Neuronal stem cell (in vitro differentiated cells): Measurements from ENCODE around the gene HMGN2.

Experiments used
- DNase-seq: peaks from one replicate; pipeline ENCODE4 v3.0.0-alpha.2; 2013; ENCODE audit warnings: low spot score
- H2AFZ ChIP-seq: one replicate; pipeline ENCODE4 v1.6.1; 2013; ENCODE audit warnings: mild to moderate bottlenecking, low read length, inconsistent platforms
- H2AK5ac ChIP-seq: 2 replicates; pipeline ENCODE4 v1.6.1; 2013; ENCODE audit warnings: low read depth, mild to moderate bottlenecking, inconsistent platforms, low read length, moderate library complexity, mixed read lengths
- H2BK120ac ChIP-seq: 2 replicates; pipeline ENCODE4 v1.6.1; 2013; ENCODE audit warnings: low read depth, mild to moderate bottlenecking, inconsistent platforms, low read length, moderate library complexity, mixed read lengths
- H2BK12ac ChIP-seq: one replicate; pipeline ENCODE4 v1.6.1; 2013; ENCODE audit warnings: low read length, inconsistent platforms
- H2BK15ac ChIP-seq: 2 replicates; pipeline ENCODE4 v1.6.1; 2013; ENCODE audit warnings: mild to moderate bottlenecking, low read length, inconsistent platforms, mixed read lengths
- H2BK5ac ChIP-seq: one replicate; pipeline ENCODE4 v1.6.1; 2013; ENCODE audit warnings: inconsistent platforms, mild to moderate bottlenecking, low read length, moderate library complexity
- H3K14ac ChIP-seq: one replicate; pipeline ENCODE4 v1.6.1; 2013; ENCODE audit warnings: low read length, inconsistent platforms
- H3K18ac ChIP-seq: 2 replicates; pipeline ENCODE4 v1.6.1; 2013; ENCODE audit warnings: low read length, inconsistent platforms
- H3K23ac ChIP-seq: 2 replicates; pipeline ENCODE4 v1.6.1; 2013; ENCODE audit warnings: low read depth, mild to moderate bottlenecking, mixed read lengths, low read length, inconsistent platforms; ENCODE audit not compliant: poor library complexity
- H3K27ac ChIP-seq: replicated peaks from 3 replicates; pipeline ENCODE4 v1.5.1; 2013; ENCODE audit warnings: low read length, inconsistent platforms
- H3K27me3 ChIP-seq, 3 experiments: 2 replicates each; pipeline ENCODE4 v1.6.1; 2013; ENCODE audit warnings: low read length in 3 of 3, mild to moderate bottlenecking in 2 of 3, inconsistent platforms in 1 of 3, low read depth in 1 of 3, mixed read lengths in 1 of 3, moderate library complexity in 1 of 3; ENCODE audit not compliant: control insufficient read depth in 3 of 3, insufficient read depth in 3 of 3
- H3K36me3 ChIP-seq, 2 donors: replicated peaks in 1 of 2; 2 replicates each; pipeline ENCODE4 v1.6.1; 2013; ENCODE audit warnings: low read length in 2 of 2; ENCODE audit not compliant: control insufficient read depth in 2 of 2, insufficient read depth in 2 of 2
- H3K4ac ChIP-seq: 2 replicates; pipeline ENCODE4 v1.6.1; 2013; ENCODE audit warnings: inconsistent platforms, mild to moderate bottlenecking, low read length, moderate library complexity
- H3K4me1 ChIP-seq, 2 donors: 1 replicate in 1 of 2; 2 replicates in 1 of 2; pipeline ENCODE4 v1.6.1; 2013; ENCODE audit warnings: low read length in 2 of 2, low read depth in 1 of 2; ENCODE audit not compliant: control insufficient read depth in 2 of 2, insufficient read depth in 1 of 2
- H3K4me2 ChIP-seq: one replicate; pipeline ENCODE4 v1.6.1; 2013; ENCODE audit warnings: mild to moderate bottlenecking, low read length, inconsistent platforms; ENCODE audit not compliant: insufficient read depth, poor library complexity, severe bottlenecking
- H3K4me3 ChIP-seq, 2 donors: 2 replicates each; pipeline ENCODE4 v1.5.1; 2013; ENCODE audit warnings: low read length in 2 of 2, mild to moderate bottlenecking in 2 of 2, inconsistent platforms in 1 of 2, moderate library complexity in 1 of 2
- H3K79me1 ChIP-seq: one replicate; pipeline ENCODE4 v1.6.1; 2013; ENCODE audit warnings: low read depth, mild to moderate bottlenecking, inconsistent platforms, low read length, moderate library complexity
- H3K9ac ChIP-seq: one replicate; pipeline ENCODE4 v1.6.1; 2013; ENCODE audit warnings: mild to moderate bottlenecking, low read depth, low read length, inconsistent platforms; ENCODE audit not compliant: poor library complexity
- H3K9me3 ChIP-seq, 2 donors: replicated peaks in 1 of 2; 2 replicates each; pipeline versions ENCODE3 to v1.6.1; 2013; ENCODE audit warnings: low read length in 2 of 2, mild to moderate bottlenecking in 2 of 2, inconsistent platforms in 1 of 2, low read depth in 1 of 2, mixed read lengths in 1 of 2, moderate library complexity in 1 of 2; ENCODE audit not compliant: control insufficient read depth in 2 of 2, insufficient read depth in 1 of 2
- H4K8ac ChIP-seq: one replicate; pipeline ENCODE4 v1.6.1; 2013; ENCODE audit warnings: low read depth, mild to moderate bottlenecking, inconsistent platforms, low read length, moderate library complexity
- H4K91ac ChIP-seq: one replicate; pipeline ENCODE4 v1.6.1; 2013; ENCODE audit warnings: low read length, low read depth, mild to moderate bottlenecking, inconsistent platforms; ENCODE audit not compliant: poor library complexity
- WGBS, 2 donors: extraction: QIAGEN DNeasy Blood & Tissue Kit; methylation state at CpG; one replicate each; pipeline ENCODE4 v1.1.7; 2013; ENCODE audit warnings: missing lambda C conversion rate in 2 of 2, mixed read lengths in 1 of 2; ENCODE audit not compliant: insufficient read length in 2 of 2, insufficient replicate concordance in 1 of 2; ENCODE audit errors: extremely low coverage in 2 of 2; 5-methylcytosine and 5-hydroxymethylcytosine counted together

Gene HMGN2

DNA sequence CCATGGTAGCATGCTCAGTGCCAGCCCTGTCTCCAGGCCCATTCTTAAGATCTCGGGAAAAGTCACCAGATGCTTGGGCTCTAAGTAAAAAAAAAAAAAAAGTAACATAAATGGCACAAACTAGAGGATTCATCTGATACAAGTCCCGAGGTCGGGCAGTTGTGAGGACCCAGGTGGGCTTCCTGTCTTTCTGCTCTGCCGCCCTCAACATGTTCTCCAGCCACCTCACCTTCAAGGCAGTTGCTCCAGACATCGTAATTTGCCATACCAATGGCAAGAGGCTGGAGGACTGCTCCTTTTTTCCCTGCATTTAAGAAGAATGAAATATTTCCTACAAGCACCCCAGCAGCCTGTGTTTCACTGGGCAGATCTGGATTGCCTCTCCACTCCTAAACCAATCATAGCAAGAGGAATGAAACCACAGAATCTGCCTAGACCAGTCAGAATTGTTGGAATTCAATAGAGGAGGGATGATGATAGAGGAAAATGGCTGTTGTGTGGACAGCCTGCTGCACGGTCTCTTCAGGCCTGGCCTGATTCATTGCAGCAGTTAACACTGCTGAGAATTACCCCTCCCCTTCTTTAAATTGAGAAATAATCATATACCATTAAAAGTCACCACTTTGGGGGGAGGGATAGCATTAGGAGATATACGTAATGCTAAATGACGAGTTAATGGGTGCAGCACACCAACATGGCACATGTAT is 5.4 kb downstream of the HMGN2 start:
- DNase-seq: no peak
- no peak overlapping the region for H3K9ac ChIP-seq
- no CpG with 5 or more reads among the region's 8 CpGs for WGBS, 2 donors

GRCh38 chr1:26478159-26478558 is 5.9 kb downstream of the HMGN2 start:
- no peak overlapping the region for H4K91ac ChIP-seq
- no peak overlapping the region for H2BK15ac ChIP-seq
- no peak overlapping the region for H3K23ac ChIP-seq
- peaks cover 7 to 14% of the 10 kb centered on the region in 2 donors for H3K4me1 ChIP-seq
- H3K18ac ChIP-seq: no peak overlapping the region
- no CpG with 5 or more reads among the region's 3 CpGs for WGBS, 2 donors
- no peak overlapping the region for H3K4me2 ChIP-seq
- H3K4ac ChIP-seq: no peak overlapping the region
- H4K8ac ChIP-seq: no peak overlapping the region
- no peak overlapping the region for H3K14ac ChIP-seq
- no peak overlapping the region for H3K4me3 ChIP-seq
- no peak overlapping the region for H2BK120ac ChIP-seq
- H2AFZ ChIP-seq: no peak overlapping the region
- H3K36me3 ChIP-seq: peaks cover 36 to 67% of the 10 kb centered on the region in 2 donors
- no peaks in the 10 kb centered on the region for H3K27me3 ChIP-seq
- H2BK12ac ChIP-seq: no peak overlapping the region
- no peaks in the 10 kb centered on the region for H3K9me3 ChIP-seq
- no peak overlapping the region for H2AK5ac ChIP-seq
- peaks cover 2% of the 10 kb centered on the region for H3K79me1 ChIP-seq
- H3K27ac ChIP-seq: no peak overlapping the region
- no peak overlapping the region for H2BK5ac ChIP-seq
- no peak for DNase-seq
- H3K9ac ChIP-seq: no peak overlapping the region

More for the DNA sequence above, 5.4 kb downstream of the HMGN2 start:
- no peaks in the 10 kb centered on the region for H3K27me3 ChIP-seq
- no peak overlapping the region for H3K4me2 ChIP-seq
- no peak overlapping the region for H2AK5ac ChIP-seq
- H4K91ac ChIP-seq: no peak overlapping the region
- peak overlapping the region; percentile 48 for H3K27ac ChIP-seq
- H3K36me3 ChIP-seq: peaks cover 36 to 69% of the 10 kb centered on the region in 2 donors
- peaks cover 7 to 14% of the 10 kb centered on the region in 2 donors for H3K4me1 ChIP-seq
- peaks cover 2% of the 10 kb centered on the region for H3K79me1 ChIP-seq
- no peak overlapping the region for H4K8ac ChIP-seq
- no peak overlapping the region for H2AFZ ChIP-seq
- H2BK15ac ChIP-seq: no peak overlapping the region
- H3K23ac ChIP-seq: no peak overlapping the region
- no peak overlapping the region for H3K14ac ChIP-seq
- H3K4me3 ChIP-seq: no peak overlapping the region
- H2BK5ac ChIP-seq: no peak overlapping the region
- H3K9me3 ChIP-seq: no peaks in the 10 kb centered on the region
- H3K4ac ChIP-seq: no peak overlapping the region
- H2BK120ac ChIP-seq: no peak overlapping the region
- H2BK12ac ChIP-seq: no peak overlapping the region
- H3K18ac ChIP-seq: no peak overlapping the region

DNA sequence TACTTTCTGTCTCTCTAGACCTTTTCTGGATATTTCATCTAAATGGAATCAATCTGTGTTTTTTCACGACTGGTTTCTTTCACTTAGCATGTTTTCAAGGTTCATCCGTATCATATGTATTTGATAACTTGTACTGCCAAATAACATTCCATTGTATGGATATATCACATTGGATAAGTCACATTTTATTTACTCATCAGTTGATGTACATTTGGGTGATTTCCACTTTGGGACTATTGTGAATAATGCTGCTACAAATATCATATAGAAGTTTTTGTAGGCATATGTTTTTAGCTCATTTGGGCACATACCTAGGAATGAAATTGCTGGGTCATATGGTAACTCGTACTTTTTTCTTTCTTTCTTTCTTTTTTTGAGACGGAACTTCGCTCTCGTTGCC is 6.7 kb downstream of the HMGN2 start:
- Histone ChIP-seq H2BK120ac (no peak overlapping the region), H3K79me1 (peaks cover 2% of the 10 kb centered on the region), H3K27me3 (no peaks in the 10 kb centered on the region), H3K18ac (no peak overlapping the region), H2BK15ac (no peak overlapping the region), H3K4me3 (no peak overlapping the region), H2AK5ac (no peak overlapping the region), H4K8ac (no peak overlapping the region), H3K27ac (no peak overlapping the region), H3K9ac (no peak overlapping the region), H4K91ac (no peak overlapping the region), H3K14ac (no peak overlapping the region), H2AFZ (no peak overlapping the region), H3K4ac (no peak overlapping the region), H2BK12ac (no peak overlapping the region), H3K4me1 (peaks cover 3 to 9% of the 10 kb centered on the region in 2 donors), H3K4me2 (no peak overlapping the region), H2BK5ac (no peak overlapping the region), H3K36me3 (peaks cover 29 to 59% of the 10 kb centered on the region in 2 donors), H3K23ac (no peak overlapping the region), H3K9me3 (no peaks in the 10 kb centered on the region)
- DNase-seq: no peak
- no CpG with 5 or more reads among the region's 6 CpGs for WGBS, 2 donors

DNA sequence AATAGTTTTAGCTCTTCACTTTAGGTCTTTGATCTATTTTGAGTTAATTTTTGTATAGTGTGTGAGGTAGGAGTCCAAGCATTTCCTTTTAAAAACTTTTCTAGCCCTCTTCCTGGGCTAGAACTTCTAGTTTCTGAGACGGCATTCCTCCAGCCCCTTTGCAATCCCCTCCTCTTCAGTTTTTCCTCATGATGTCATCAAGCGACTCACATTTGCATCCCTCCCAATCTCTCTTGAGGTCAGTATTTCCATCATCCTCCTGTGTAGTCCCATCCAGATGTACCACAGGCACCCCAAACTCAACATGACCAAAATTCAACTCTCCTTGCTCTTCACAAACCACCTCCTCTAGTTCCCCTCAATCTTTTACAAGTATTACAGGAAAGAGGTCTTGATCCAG is 10.7 kb downstream of the HMGN2 start:
- Histone ChIP-seq H2AFZ (no peak overlapping the region), H2BK12ac (no peak overlapping the region), H3K23ac (no peak overlapping the region), H2BK5ac (no peak overlapping the region), H3K18ac (no peak overlapping the region), H4K91ac (no peak overlapping the region), H3K4me2 (no peak overlapping the region), H3K9ac (no peak overlapping the region), H2BK120ac (no peak overlapping the region), H2AK5ac (no peak overlapping the region), H3K27me3 (no peaks in the 10 kb centered on the region), H4K8ac (no peak overlapping the region), H3K4me1 (no peaks in the 10 kb centered on the region), H2BK15ac (no peak overlapping the region), H3K27ac (no peak overlapping the region), H3K9me3 (no peaks in the 10 kb centered on the region), H3K79me1 (no peaks in the 10 kb centered on the region), H3K14ac (no peak overlapping the region), H3K36me3 (peaks cover 2 to 25% of the 10 kb centered on the region in 2 donors), H3K4me3 (no peak overlapping the region), H3K4ac (no peak overlapping the region)
- no CpG with 5 or more reads among the region's 2 CpGs for WGBS, 2 donors
- no peak for DNase-seq
